Suppressor macrophage treated with lipopolysaccharide for 1 hour (primary cell): ENCODE data around the gene IL1RAPL2.
"Not testable (repeated sequence)": the region's sequence is repeated elsewhere in the genome, so short reads cannot be mapped to it uniquely, and the experiment has no call there.

Source experiments
- DNase-seq, 3 donors: peaks; one replicate each; pipeline ENCODE4 v3.0.0-alpha.2; 2020 to 2022

Gene IL1RAPL2

GRCh38 chrX:104677517-104677916 lies 111.5 kb downstream of the IL1RAPL2 start:
- not testable (repeated sequence) for DNase-seq

DNA sequence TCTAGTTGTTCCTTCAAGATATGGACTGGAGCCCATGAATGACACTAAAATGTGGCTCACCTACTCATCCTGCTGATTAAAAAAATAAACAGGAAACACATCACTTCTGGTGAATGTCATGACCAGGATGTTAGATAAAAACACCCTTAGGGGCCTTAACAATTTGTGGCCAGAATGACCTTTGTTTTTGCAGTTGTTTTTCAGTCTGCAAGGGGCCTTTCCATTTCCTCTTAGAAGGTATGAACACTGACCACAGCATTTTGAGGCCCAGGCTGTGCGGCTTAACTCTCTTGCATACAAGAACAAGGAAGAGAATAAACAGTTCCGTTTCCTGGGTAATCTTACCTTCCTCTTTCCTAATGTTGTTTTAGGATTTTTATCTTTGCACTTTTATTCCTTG lies 113.2 kb downstream of the IL1RAPL2 start:
- no peak for DNase-seq

DNA sequence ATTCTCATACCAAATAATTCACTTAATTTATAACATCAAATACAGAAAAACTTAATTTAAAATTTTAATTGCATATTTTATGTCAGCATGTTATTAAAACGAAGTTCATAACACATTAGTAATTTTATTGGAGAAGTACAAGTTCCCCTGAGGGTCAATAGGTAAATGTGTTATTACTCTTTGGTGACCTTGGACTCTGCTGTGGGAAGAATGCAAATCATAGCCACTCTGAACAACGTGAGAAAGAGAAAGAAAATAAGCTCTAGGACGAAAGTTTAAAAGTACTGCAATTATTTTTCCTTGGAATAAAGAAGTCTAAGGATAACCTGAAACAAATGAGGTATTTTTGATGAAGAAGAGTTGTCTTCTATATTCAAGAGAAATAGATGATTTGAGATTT lies 115.2 kb downstream of the IL1RAPL2 start:
- no peak for DNase-seq

- DNase-seq = no peak
These were observed 118.1 kb downstream of the IL1RAPL2 start for GRCh38 chrX:104684077-104684476.

DNA sequence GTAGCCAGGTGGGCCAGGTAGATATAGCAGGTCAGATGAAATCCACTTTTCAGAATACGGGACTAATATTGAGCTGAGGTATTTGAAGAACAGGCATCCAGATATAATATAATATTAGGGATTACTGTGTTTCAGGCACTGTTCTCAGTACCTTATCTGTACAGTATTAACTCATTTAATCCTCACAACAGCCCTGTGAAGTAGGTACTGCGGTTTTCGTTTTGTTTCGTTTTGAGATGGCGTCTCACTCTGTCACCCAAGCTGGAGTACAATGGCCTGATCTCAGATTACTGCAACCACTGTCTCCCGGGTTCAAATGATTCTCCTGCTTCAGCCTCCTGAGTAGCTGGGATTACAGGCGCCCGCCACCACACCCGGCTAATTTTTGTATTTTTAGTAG lies 129.6 kb downstream of the IL1RAPL2 start:
- DNase-seq = no peak

DNA sequence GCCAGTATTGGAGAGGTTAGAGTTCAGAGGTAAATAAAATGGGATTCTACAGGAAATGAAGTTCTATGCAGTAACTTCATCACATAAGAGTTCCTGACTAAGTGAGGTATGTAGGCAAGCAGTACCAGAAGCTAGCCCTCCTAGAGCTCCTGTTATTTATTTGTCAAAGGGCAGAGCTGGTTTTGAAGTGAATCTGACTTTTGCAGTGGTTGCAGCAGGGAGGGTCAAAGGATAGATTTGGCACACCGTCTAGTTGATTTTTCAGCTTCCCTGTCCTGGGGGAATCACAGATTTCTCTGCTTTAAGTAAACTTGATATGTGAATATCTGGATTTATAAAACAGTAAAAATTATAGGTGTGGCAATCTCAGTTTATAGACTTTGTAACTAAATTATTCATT lies 130.7 kb downstream of the IL1RAPL2 start:
- no peak for DNase-seq

GRCh38 chrX:104697294-104697693 lies 131.3 kb downstream of the IL1RAPL2 start:
- no peak for DNase-seq

DNA sequence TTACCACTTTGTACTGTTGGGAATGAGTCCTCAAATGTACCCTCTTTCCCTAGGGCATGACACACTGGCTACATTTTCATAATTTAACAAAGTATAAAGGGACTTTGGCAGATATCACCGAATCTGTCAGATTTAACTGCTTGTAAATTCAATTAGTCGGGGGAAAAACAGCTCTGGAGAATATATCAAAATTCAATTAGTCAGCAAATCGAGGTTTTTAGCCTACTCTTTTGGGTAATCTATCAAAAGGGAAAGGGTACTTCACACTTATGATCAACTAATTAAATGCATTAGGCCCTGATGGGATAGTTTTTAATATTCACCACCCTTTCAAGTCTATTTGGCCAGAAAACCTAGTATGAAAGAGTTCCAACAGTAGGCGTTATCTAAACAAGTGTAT lies 141.0 kb downstream of the IL1RAPL2 start:
- DNase-seq = no peak

- no peak for DNase-seq
These were observed 141.6 kb downstream of the IL1RAPL2 start for GRCh38 chrX:104707572-104707971.

DNA sequence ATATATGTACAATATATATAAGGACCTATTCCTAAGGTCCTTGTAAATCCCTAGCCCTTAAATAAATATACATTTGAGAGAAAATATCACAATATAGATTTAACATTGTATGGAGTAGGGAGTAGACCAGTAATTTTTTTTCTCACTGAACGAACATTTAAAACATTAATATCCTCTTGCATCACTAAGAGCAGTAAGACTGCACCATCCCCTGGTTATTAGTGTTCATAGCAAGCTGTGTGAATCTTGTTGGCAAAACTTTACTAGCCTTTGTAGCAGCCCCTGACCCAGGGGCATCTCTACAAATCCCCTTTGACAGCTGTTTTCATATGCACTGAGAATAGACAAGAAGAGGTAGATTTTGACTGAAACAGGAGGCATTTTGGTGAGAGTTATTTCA lies 146.5 kb downstream of the IL1RAPL2 start:
- DNase-seq = no peak

- DNase-seq = no peak
These were observed 155.9 kb downstream of the IL1RAPL2 start for GRCh38 chrX:104721854-104722253.

- DNase-seq = no peak
These were observed 162.5 kb downstream of the IL1RAPL2 start for GRCh38 chrX:104728456-104728855.

DNA sequence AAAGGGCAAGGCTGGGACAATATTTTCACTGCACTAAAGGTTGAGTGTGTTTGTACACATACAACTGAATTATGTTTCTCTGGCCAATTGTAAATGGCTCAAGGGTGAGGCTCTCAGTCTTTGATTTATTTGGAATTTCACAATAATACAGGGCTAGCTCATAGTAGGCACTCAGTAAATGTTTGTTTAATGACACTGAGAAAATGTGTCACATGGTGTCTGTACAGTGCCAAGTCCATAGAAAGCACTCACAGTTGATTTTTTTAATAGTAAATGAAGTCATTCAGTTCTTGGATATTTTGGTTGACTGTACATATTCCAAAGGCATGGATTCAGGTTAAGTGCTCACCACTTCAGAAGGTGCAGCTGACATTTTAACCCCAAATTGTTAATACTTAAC lies 176.4 kb downstream of the IL1RAPL2 start:
- DNase-seq = no peak

DNA sequence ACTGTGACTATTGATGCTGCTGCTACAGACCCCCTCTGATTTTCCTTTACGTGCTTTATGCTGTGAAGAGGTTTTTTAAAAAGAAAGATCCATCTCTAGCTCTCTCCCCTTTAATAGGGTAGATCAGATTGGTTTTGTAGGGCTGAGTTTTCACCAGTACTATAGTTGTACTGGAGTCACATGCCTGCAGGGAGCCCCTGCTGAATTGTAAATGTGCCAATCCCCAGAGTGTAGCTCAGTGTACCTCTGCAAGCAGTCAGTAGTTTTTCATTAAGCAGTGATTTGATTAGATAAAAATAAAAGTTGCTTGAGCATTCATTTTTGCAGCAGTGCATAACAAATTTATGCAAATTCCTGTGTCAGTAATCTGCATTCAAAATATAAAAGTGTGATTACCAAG lies 179.2 kb downstream of the IL1RAPL2 start:
- DNase-seq = no peak

- DNase-seq = no peak
These were observed 184.1 kb downstream of the IL1RAPL2 start for GRCh38 chrX:104749951-104750610.

DNA sequence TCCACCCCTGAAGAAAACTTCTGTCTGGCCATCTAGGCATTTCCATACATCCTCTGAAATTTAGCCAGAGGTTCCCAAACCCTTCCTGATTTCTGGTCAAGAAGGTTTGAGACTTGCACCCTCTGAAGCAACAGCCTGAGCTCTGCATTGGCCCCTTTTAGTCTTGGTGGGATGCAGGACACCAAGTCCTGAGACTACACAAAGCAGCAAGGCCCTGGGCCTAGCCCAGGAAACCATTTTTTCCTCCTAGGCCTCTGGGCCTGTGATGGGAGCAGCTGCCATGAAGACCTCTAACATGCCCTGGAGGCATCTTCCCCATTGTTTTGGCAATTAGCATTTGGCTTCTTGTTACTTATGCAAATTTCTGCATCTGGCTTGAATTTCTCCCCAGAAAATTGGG lies 196.6 kb downstream of the IL1RAPL2 start:
- DNase-seq = no peak

DNA sequence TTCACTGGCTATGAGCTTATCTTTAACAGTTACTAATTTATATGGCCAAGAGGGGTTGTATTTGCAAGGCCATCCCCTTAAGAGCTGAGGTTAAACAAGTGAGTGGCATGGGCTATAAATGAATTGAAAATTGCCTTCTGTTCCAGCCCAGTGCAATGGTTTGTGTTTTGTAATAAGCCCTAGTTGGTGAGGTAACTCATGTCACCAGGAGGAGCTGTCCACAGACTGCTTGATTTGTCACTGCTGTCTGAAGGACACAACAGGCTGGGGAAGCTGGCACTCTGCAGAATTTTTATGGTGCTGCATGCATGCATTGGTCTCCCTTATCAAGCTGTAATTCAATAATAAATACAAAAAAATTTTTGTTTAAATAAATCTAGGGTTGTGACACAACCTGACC lies 223.8 kb downstream of the IL1RAPL2 start:
- no peak for DNase-seq

GRCh38 chrX:104795804-104796203 lies 229.8 kb downstream of the IL1RAPL2 start:
- no peak for DNase-seq

DNA sequence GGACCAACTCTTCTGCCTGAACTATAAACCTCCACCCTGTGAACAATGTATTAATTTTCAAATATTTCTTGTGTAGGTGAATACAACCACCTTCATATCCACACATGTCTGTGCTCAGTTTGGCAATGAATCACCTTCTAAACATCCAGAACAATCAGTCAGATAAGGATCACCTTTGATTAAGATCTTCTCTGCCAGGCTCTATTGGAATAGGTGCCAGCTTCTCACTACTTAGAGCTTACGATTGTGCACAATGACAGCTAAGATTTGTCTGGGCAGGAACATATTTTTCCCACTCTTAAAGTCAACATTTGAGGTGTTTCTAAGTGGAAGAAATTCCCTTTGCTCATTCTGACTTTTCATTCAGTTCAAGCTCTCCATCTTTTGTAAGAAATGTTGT lies 237.2 kb downstream of the IL1RAPL2 start:
- no peak for DNase-seq

DNA sequence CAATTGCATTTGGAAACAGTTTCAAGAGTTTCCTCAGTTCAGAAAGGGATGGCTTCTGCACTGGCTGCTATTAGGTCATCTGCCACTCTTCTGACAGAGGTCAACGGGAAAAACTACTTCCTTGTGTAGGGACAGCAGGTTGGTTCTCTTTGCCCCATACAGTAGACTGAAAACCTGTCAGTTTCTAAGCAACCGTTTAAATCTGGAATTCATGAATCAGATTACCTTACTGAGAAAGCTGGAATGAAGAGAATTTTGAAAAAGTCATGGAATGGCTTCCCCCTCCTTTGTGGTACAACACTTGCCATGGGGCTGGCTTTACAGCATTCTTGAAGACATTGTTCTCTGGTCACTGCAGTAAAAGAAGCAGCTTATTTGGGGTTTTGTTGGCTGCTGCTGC lies 240.3 kb downstream of the IL1RAPL2 start:
- no peak for DNase-seq

GRCh38 chrX:104833401-104833800 lies 267.4 kb downstream of the IL1RAPL2 start:
- no peak for DNase-seq

DNA sequence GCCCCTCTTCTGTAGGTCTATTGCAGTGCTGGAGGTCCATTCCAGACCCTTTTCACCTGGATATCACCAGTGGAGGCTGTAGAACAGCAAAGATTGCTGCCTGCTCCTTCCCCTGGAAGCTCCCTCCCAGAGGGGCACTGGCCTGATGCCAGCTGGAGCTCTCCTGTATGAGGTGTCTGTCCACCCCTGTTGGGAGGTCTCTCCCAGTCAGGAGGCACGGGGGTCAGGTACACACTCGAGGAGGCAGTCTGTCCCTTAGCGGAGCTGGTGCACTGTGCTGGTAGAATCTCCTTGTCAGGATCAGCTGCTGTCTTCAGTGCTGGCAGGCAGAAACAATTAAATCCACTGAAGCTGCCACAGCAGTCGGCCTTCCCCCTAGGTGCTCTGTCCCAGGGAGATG lies 276.6 kb downstream of the IL1RAPL2 start:
- DNase-seq = no peak

GRCh38 chrX:104852241-104852640 lies 286.2 kb downstream of the IL1RAPL2 start:
- DNase-seq = no peak

GRCh38 chrX:104854188-104854587 lies 288.2 kb downstream of the IL1RAPL2 start:
- DNase-seq = no peak

GRCh38 chrX:104854790-104855340 lies 288.9 kb downstream of the IL1RAPL2 start:
- no peak for DNase-seq
